HCT116 (cell line): ENCODE measurements around the gene KCNJ14. TPM values are rescaled to one million over a fixed set of nuclear protein-coding genes. Genes with fewer than 3 reads are reported as not detected.

Source experiments
- ATAC-seq: fragments of 200-7000 bp; cut with Tn5 transposase; 2 replicates; pipeline ENCODE4 v1.9.1; 2020; ENCODE audit warnings: mild to moderate bottlenecking, moderate library complexity
- BruUV-seq: library from RNA; stranded (reverse); fragments of 400-500 nt; replicated peaks from 2 replicates; lab custom pipeline; 2021; lab: Mats Ljungman, UMichigan
- CTCF ChIA-PET: fragments of 300-600 bp; sonication (Branson Sonifier 250); formaldehyde crosslinking; loops from one replicate; lab custom pipeline; 2021; ENCODE audit warnings: antibody characterized with exemption; lab: Charles Lee
- POLR2A ChIA-PET: fragments of 300-600, 350-600 bp; sonication (Branson Sonifier 250); formaldehyde crosslinking; loops from one replicate; lab custom pipeline; 2021; ENCODE audit warnings: antibody characterized with exemption; lab: Charles Lee
- RAD21 ChIA-PET, 2 experiments: fragments of 300-600 bp; sonication (Branson Sonifier 250); formaldehyde crosslinking; loops; one replicate each; lab custom pipeline; 2023; ENCODE audit warnings: low total read pairs in 2 of 2; ENCODE audit not compliant: uncharacterized antibody in 2 of 2, unreplicated experiment in 2 of 2, low non-redundant PET in 1 of 2; lab: Charles Lee
- DNase-seq: peaks from one replicate; pipeline ENCODE4 v3.0.0-alpha.2; 2010; ENCODE audit warnings: low read depth, low spot score
- H2AFZ ChIP-seq: fragments of 200-600 bp; shearing (Covaris generic), sonication (generic); 2 replicates; pipeline ENCODE4 v1.6.1; 2017; ENCODE audit warnings: low read depth, mixed run types, mixed read lengths, antibody characterized with exemption, low read length; ENCODE audit not compliant: poor library complexity, severe bottlenecking
- H3K27ac ChIP-seq: 2 replicates; pipeline ENCODE4 v1.5.1; 2012; ENCODE audit warnings: low read depth, low read length
- H3K27me3 ChIP-seq: fragments of 200-600 bp; sonication (generic); 2 replicates; pipeline ENCODE4 v1.6.1; 2016; ENCODE audit warnings: mixed run types, low read length, mixed read lengths; ENCODE audit not compliant: insufficient read depth
- H3K36me3 ChIP-seq, 2 experiments: fragments of 200-500 bp in 1 of 2; fragments of 200-600 bp in 1 of 2; sonication (Bioruptor generic) in 1 of 2; sonication (generic) in 1 of 2; 2 replicates each; pipeline versions ENCODE4 v1.5.1 to v1.6.1; 2014 to 2016; ENCODE audit warnings: low read length in 2 of 2, inconsistent platforms in 1 of 2, mixed read lengths in 1 of 2, mixed run types in 1 of 2; ENCODE audit not compliant: insufficient read depth in 2 of 2, control insufficient read depth in 1 of 2
- H3K4me1 ChIP-seq, 2 experiments: fragments of 200-600 bp in 1 of 2; sonication (generic) in 1 of 2; 2 replicates each; pipeline versions ENCODE4 v1.5.1 to v1.6.1; 2012 to 2017; ENCODE audit warnings: low read length in 2 of 2, inconsistent platforms in 1 of 2, mild to moderate bottlenecking in 1 of 2, mixed read lengths in 1 of 2, mixed run types in 1 of 2, moderate library complexity in 1 of 2; ENCODE audit not compliant: insufficient read depth in 2 of 2, control insufficient read depth in 1 of 2
- H3K4me2 ChIP-seq: fragments of 200-600 bp; sonication (generic); 2 replicates; pipeline ENCODE4 v1.6.1; 2017; ENCODE audit warnings: mixed run types, low read length, mixed read lengths
- H3K4me3 ChIP-seq, 2 experiments: fragments of 200-600 bp in 1 of 2; sonication (generic) in 1 of 2; replicated peaks in 1 of 2; 2 replicates each; pipeline ENCODE4 v1.5.1; 2011 to 2016; ENCODE audit warnings: low read length in 2 of 2, control low read depth in 1 of 2, low read depth in 1 of 2, mild to moderate bottlenecking in 1 of 2, mixed read lengths in 1 of 2, mixed run types in 1 of 2
- H3K79me2 ChIP-seq: fragments of 200-600 bp; sonication (generic); 2 replicates; pipeline ENCODE4 v1.6.1; 2017; ENCODE audit warnings: mild to moderate bottlenecking, mixed run types, low read length, moderate library complexity, mixed read lengths; ENCODE audit not compliant: insufficient read depth
- H3K9ac ChIP-seq: fragments of 200-600 bp; sonication (generic); 2 replicates; pipeline ENCODE4 v1.6.1; 2016; ENCODE audit warnings: low read length, mixed read lengths
- H3K9me2 ChIP-seq: fragments of 200-600 bp; sonication (generic), shearing (Covaris generic); 2 replicates; pipeline ENCODE4 v1.6.1; 2017; ENCODE audit warnings: mixed run types, mild to moderate bottlenecking, moderate library complexity; ENCODE audit not compliant: insufficient read depth
- H3K9me3 ChIP-seq, 2 experiments: fragments of 200-500 bp in 1 of 2; fragments of 200-600 bp in 1 of 2; sonication (Bioruptor generic) in 1 of 2; sonication (generic) in 1 of 2; 2 replicates each; pipeline ENCODE4 v1.6.1; 2014 to 2017; ENCODE audit warnings: low read length in 2 of 2, mixed read lengths in 2 of 2, inconsistent platforms in 1 of 2, low read depth in 1 of 2, mild to moderate bottlenecking in 1 of 2, mixed run types in 1 of 2, moderate library complexity in 1 of 2; ENCODE audit not compliant: control insufficient read depth in 1 of 2, insufficient read depth in 1 of 2
- H4K20me1 ChIP-seq: fragments of 200-600 bp; sonication (generic), shearing (Covaris generic); 2 replicates; pipeline ENCODE4 v1.6.1; 2017; ENCODE audit warnings: mixed run types, mild to moderate bottlenecking, moderate library complexity; ENCODE audit not compliant: insufficient read depth
- CEBPB ChIP-seq: IDR thresholded peaks from 2 replicates; pipeline ENCODE4 v1.6.1; 2012; ENCODE audit warnings: low read depth
- EZH2phosphoT487 ChIP-seq: fragments of 200-600 bp; IDR thresholded peaks from 2 replicates; pipeline ENCODE4 v1.6.1; 2018; ENCODE audit warnings: antibody characterized with exemption, borderline replicate concordance
- JUND ChIP-seq: IDR thresholded peaks from 2 replicates; pipeline ENCODE4 v1.6.1; 2012
- POLR2AphosphoS5 ChIP-seq: IDR thresholded peaks from 2 replicates; pipeline ENCODE4 v1.6.1; 2011; ENCODE audit warnings: mild to moderate bottlenecking, low read depth, low read length, moderate library complexity
- REST ChIP-seq: IDR thresholded peaks from 2 replicates; pipeline ENCODE4 v1.6.1; 2012; ENCODE audit warnings: low read depth
- SIN3A ChIP-seq: IDR thresholded peaks from 2 replicates; pipeline ENCODE4 v1.6.1; 2012; ENCODE audit warnings: low read depth
- SP1 ChIP-seq: IDR thresholded peaks from 2 replicates; pipeline ENCODE4 v1.6.1; 2012; ENCODE audit warnings: low read depth
- SRF ChIP-seq: IDR thresholded peaks from 2 replicates; pipeline ENCODE4 v1.6.1; 2012; ENCODE audit warnings: low read depth
- intact Hi-C: fragments of 100-400 bp; cut with micrococcal nuclease; formaldehyde crosslinking; loops from 2 replicates; pipeline ENCODE4 v1.10.0; 2022
- total RNA-seq: library from RNA; stranded (reverse); gene quantifications from one replicate; pipeline ENCODE4 v1.2.1, GENCODE V29; 2021; ENCODE audit not compliant: unreplicated experiment
- TF ChIP-seq, protein P1 (sequence below): IDR thresholded peaks from 2 replicates; pipeline ENCODE4 v1.6.1; 2012
- TF ChIP-seq, protein P2 (sequence below): IDR thresholded peaks from 2 replicates; pipeline ENCODE4 v1.6.1; 2012

KCNJ14 gene
- total RNA-seq, 1 experiment from 2014 or later, result 2.5 TPM

DNA sequence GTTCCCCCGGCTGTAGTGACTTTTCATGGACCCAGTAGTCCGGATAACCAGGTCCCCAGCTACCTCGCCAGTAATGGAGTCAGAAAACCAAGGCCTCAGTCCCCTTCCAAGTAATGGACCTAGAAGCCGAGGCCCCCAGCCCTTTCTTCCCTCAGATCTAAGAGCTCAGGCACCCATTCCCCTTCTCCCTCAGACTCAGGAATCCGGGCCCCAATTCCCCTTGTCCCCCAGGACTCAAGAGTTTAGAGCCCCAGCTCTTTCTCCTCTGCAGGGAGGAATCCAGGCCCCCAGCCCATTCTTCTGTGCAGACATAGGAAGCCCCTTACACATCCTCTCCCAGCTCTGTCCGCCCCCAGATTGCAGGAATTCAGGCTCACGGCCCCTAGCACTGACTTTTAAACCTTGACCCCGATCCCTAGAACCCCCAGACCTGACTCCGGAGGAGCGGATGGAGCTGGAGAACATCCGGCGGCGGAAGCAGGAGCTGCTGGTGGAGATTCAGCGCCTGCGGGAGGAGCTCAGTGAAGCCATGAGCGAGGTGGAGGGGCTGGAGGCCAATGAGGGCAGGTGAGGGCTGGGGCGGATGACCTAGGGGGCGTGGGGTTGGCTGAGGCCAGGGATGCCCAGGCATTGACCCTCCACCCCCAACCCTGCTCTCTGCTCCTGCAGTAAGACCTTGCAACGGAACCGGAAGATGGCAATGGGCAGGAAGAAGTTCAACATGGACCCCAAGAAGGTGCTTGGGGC is 14.7 kb downstream of the KCNJ14 start:
- DNase-seq (no peak), ATAC-seq (no peak)
- H4K20me1 ChIP-seq, result no peaks in the 10 kb centered on the region
- RAD21 ChIA-PET, result no interaction called here
- peak overlapping the region; percentile 88 to 90 for H3K4me3 ChIP-seq
- BruUV-seq, result no TSS peak
- H3K9me3 ChIP-seq, result no peaks in the 10 kb centered on the region
- H3K9ac ChIP-seq, result peak overlapping the region; percentile 96
- H3K4me2 ChIP-seq, result peak overlapping the region; percentile 93
- no peaks in the 10 kb centered on the region for H3K9me2 ChIP-seq
- peaks cover 11 to 25% of the 10 kb centered on the region in 2 experiments for H3K4me1 ChIP-seq
- H3K36me3 ChIP-seq, result peaks cover 32 to 38% of the 10 kb centered on the region in 2 experiments
- H3K79me2 ChIP-seq, result peaks cover 18% of the 10 kb centered on the region
- intact Hi-C loops, result loop anchor here (2.0 kb wide), 1 partner anchor 19 kb away; no protein-coding TSS in a partner anchor
- H2AFZ ChIP-seq, result no peak overlapping the region
- no peaks in the 10 kb centered on the region for H3K27me3 ChIP-seq
- CTCF ChIA-PET, result interaction anchor here (1.1 to 1.5 kb wide), 2 partner anchors 19 to 114 kb away, joined by 3 to 6 read pairs; no protein-coding TSS in a partner anchor
- POLR2A ChIA-PET, result interaction anchor here (0.6 to 1.3 kb wide), 2 partner anchors 18 to 32 kb away, joined by 3 to 6 read pairs; no protein-coding TSS in a partner anchor
- peak overlapping the region; percentile 94 for H3K27ac ChIP-seq
- no peak for TF ChIP-seq SIN3A
- TF ChIP-seq SRF, result no peak
- TF ChIP-seq, protein P1, sequence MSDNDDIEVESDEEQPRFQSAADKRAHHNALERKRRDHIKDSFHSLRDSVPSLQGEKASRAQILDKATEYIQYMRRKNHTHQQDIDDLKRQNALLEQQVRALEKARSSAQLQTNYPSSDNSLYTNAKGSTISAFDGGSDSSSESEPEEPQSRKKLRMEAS, result no peak
- TF ChIP-seq, protein P2, sequence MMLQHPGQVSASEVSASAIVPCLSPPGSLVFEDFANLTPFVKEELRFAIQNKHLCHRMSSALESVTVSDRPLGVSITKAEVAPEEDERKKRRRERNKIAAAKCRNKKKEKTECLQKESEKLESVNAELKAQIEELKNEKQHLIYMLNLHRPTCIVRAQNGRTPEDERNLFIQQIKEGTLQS, result no peak
- no peak for TF ChIP-seq JUND
- no peak for TF ChIP-seq EZH2phosphoT487
- no peak for TF ChIP-seq CEBPB
- TF ChIP-seq REST, result no peak
- TF ChIP-seq POLR2AphosphoS5, result no peak
- no peak for TF ChIP-seq SP1
- TF ChIP-seq, all 23 proteins: peak for 0
